Liver (tissue), 9 donors: ENCODE results near the gene RPL31. TPM values are rescaled to one million over a fixed set of nuclear protein-coding genes. Genes with fewer than 3 reads are reported as not detected.
A peak's percentile ranks its signal among the peaks of the same experiment; 100 is the strongest.

Experiments
- DNase-seq: peaks from one replicate; pipeline ENCODE4 v3.0.0-alpha.2; 2017; ENCODE audit warnings: low spot score
- H3K27ac ChIP-seq, 2 donors: one replicate each; pipeline ENCODE4 v1.7.0; 2013; ENCODE audit warnings: inconsistent platforms in 2 of 2, low read length in 2 of 2, control low read depth in 1 of 2, low read depth in 1 of 2, mild to moderate bottlenecking in 1 of 2
- H3K27me3 ChIP-seq, 4 donors: one replicate each; pipeline versions ENCODE4 v1.6.1 to v1.7.0; 2013; ENCODE audit warnings: low read length in 3 of 4, inconsistent platforms in 1 of 4, mild to moderate bottlenecking in 1 of 4, moderate library complexity in 1 of 4; ENCODE audit not compliant: control insufficient read depth in 4 of 4, insufficient read depth in 4 of 4
- H3K36me3 ChIP-seq, 4 donors: one replicate each; pipeline versions ENCODE4 v1.6.1 to v1.7.0; 2013; ENCODE audit warnings: low read length in 3 of 4, mild to moderate bottlenecking in 3 of 4, low read depth in 1 of 4, moderate library complexity in 1 of 4; ENCODE audit not compliant: control insufficient read depth in 4 of 4, insufficient read depth in 3 of 4
- H3K4me1 ChIP-seq, 4 donors: one replicate each; pipeline versions ENCODE4 v1.6.1 to v1.7.0; 2013; ENCODE audit warnings: low read length in 3 of 4, mild to moderate bottlenecking in 3 of 4, moderate library complexity in 1 of 4; ENCODE audit not compliant: control insufficient read depth in 4 of 4, insufficient read depth in 4 of 4
- H3K4me3 ChIP-seq, 3 donors: one replicate each; pipeline versions ENCODE4 v1.6.1 to v1.7.0; 2013; ENCODE audit warnings: low read length in 3 of 3, control low read depth in 1 of 3, low read depth in 1 of 3, mild to moderate bottlenecking in 1 of 3
- H3K9ac ChIP-seq, 2 donors: one replicate each; pipeline ENCODE4 v1.7.0; 2013; ENCODE audit warnings: low read length in 2 of 2, mild to moderate bottlenecking in 2 of 2, moderate library complexity in 2 of 2, control low read depth in 1 of 2, low read depth in 1 of 2
- H3K9me3 ChIP-seq, 4 donors: one replicate each; pipeline versions ENCODE4 v1.6.1 to v1.7.0; 2013; ENCODE audit warnings: low read length in 3 of 4; ENCODE audit not compliant: control insufficient read depth in 4 of 4
- EGR1 ChIP-seq, 2 donors: IDR thresholded peaks; 2 replicates each; pipeline ENCODE4 v1.6.1; 2016 to 2018; ENCODE audit warnings: antibody characterized with exemption in 2 of 2, low read depth in 2 of 2
- FOXA1 ChIP-seq: IDR thresholded peaks from 2 replicates; pipeline ENCODE4 v1.6.1; 2016; ENCODE audit warnings: antibody characterized with exemption
- GABPA ChIP-seq, 2 donors: IDR thresholded peaks in 1 of 2; conservative IDR thresholded peaks in 1 of 2; 2 replicates each; pipeline ENCODE4 v1.6.1; 2016; ENCODE audit warnings: antibody characterized with exemption in 2 of 2, mild to moderate bottlenecking in 1 of 2, moderate library complexity in 1 of 2
- HNF4A ChIP-seq, 2 donors: conservative IDR thresholded peaks; 2 replicates each; pipeline ENCODE4 v1.6.1; 2016; ENCODE audit warnings: antibody characterized with exemption in 2 of 2, mild to moderate bottlenecking in 2 of 2
- HNF4G ChIP-seq: IDR thresholded peaks from 2 replicates; pipeline ENCODE4 v1.6.1; 2016; ENCODE audit warnings: antibody characterized with exemption
- JUND ChIP-seq, 2 donors: IDR thresholded peaks; 2 replicates each; pipeline ENCODE4 v1.6.1; 2016; ENCODE audit warnings: antibody characterized with exemption in 2 of 2
- NR2F2 ChIP-seq: IDR thresholded peaks from 2 replicates; pipeline ENCODE4 v1.6.1; 2016; ENCODE audit warnings: antibody characterized with exemption
- RAD21 ChIP-seq, 2 donors: IDR thresholded peaks; 2 replicates each; pipeline ENCODE4 v1.6.1; 2016; ENCODE audit warnings: antibody characterized with exemption in 2 of 2, mild to moderate bottlenecking in 2 of 2
- RXRA ChIP-seq, 2 donors: IDR thresholded peaks; 2 replicates each; pipeline ENCODE4 v1.6.1; 2017 to 2018; ENCODE audit warnings: antibody characterized with exemption in 2 of 2, mild to moderate bottlenecking in 1 of 2
- SP1 ChIP-seq: IDR thresholded peaks from 2 replicates; pipeline ENCODE4 v1.6.1; 2018; ENCODE audit warnings: antibody characterized with exemption, mild to moderate bottlenecking
- TAF1 ChIP-seq: conservative IDR thresholded peaks from 2 replicates; pipeline ENCODE4 v1.6.1; 2016; ENCODE audit warnings: antibody characterized with exemption, mild to moderate bottlenecking
- YY1 ChIP-seq: IDR thresholded peaks from 2 replicates; pipeline ENCODE4 v1.6.1; 2016; ENCODE audit warnings: antibody characterized with exemption, mild to moderate bottlenecking
- WGBS: extraction: QIAGEN DNeasy Blood & Tissue Kit; methylation state at CpG from one replicate; pipeline ENCODE4 v1.1.7; 2013; 5-methylcytosine and 5-hydroxymethylcytosine counted together
- polyA plus RNA-seq, 2 donors: library from polyadenylated mRNA; stranded (reverse) in 1 of 2; unstranded in 1 of 2; fragments of 200-250 nt in 1 of 2; fragments of >200 nt in 1 of 2; fragmentation: Nextera tagmentation in 1 of 2; extraction: Ambion mirVana in 1 of 2; gene quantifications; one replicate each; pipeline versions ENCODE4 v1.2.1 to v1.2.3, GENCODE V29; 2013 to 2015
- total RNA-seq, 2 donors: library from RNA; depleted of rRNA; stranded (reverse); fragments of >200 nt; gene quantifications; one replicate each; pipeline ENCODE4 v1.2.3, GENCODE V29; 2014
- TF ChIP-seq, protein P1 (sequence below): IDR thresholded peaks from 2 replicates; pipeline ENCODE4 v1.6.1; 2016; ENCODE audit warnings: antibody characterized with exemption
- TF ChIP-seq, protein P2 (sequence below): IDR thresholded peaks from 2 replicates; pipeline ENCODE4 v1.6.1; 2016; ENCODE audit warnings: antibody characterized with exemption, mild to moderate bottlenecking
- TF ChIP-seq, protein P3 (sequence below): fragments of 150-350 bp; IDR thresholded peaks from 2 replicates; pipeline ENCODE4 v1.5.1; 2017; ENCODE audit warnings: improper control_type of control experiment, low read depth, low read length; ENCODE audit not compliant: missing input control
- TF ChIP-seq, protein P4 (sequence below): IDR thresholded peaks from 2 replicates; pipeline ENCODE4 v1.6.1; 2016; ENCODE audit warnings: antibody characterized with exemption
- donor health status: healthy.
- donor health status: healthy.
- donor health status: healthy.
- donor health status: healthy.
- donor health status: healthy.

Gene RPL31
- total and polyA plus RNA-seq, 4 donors, result 220 to 1,995 (median 581) TPM

DNA sequence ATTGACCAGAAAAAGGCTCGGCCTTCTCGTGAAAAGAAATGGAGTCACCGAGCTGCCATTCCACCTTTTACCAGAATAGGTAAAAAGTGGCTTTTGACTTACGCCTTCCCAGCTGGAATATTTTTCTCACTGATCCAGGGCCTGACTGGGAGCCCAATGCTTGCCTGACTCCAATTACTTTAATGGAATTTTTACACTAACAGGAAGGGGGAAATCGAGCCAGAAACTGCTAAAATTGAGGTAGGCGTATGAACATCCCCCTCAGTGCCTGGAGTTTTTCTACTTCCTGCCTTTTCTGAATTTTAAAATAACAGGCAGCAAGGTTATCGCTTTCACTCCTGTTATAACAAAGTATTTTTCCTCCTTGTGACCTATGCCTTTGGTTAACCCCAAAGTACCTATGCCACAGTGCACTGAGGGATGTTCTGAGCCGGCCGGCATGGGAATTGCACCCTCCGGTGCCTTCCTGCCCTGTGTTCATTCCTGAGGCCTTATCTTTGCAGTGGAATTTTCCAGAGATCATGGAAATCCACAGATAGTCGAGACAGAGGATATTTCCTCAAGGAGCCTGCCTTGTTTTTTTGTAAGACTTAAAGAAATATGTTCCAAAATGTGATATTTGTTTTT is 18.3 kb upstream of the RPL31 start:
- Histone ChIP-seq H3K36me3 (peaks cover 0 to 17% (median 3%) of the 10 kb centered on the region in 4 donors), H3K4me1 (peaks cover 0 to 4% (median 0%) of the 10 kb centered on the region in 4 donors), H3K9me3 (no peaks in the 10 kb centered on the region), H3K27ac (peak overlapping the region in 1 of 2 donors; percentile 7), H3K9ac (no peak overlapping the region), H3K4me3 (no peak overlapping the region), H3K27me3 (no peaks in the 10 kb centered on the region)
- WGBS, result 76% methylated on average over 11 of the region's 11 CpGs
- TF ChIP-seq SP1 (peak; percentile 18), RAD21 (IDR thresholded peaks at IDR 0.05) (peak in 1 of 2 donors; percentile 23), NR2F2 (peak; percentile 95)
- TF ChIP-seq, protein P1, sequence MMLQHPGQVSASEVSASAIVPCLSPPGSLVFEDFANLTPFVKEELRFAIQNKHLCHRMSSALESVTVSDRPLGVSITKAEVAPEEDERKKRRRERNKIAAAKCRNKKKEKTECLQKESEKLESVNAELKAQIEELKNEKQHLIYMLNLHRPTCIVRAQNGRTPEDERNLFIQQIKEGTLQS, result no peak
- DNase-seq, result no peak

DNA sequence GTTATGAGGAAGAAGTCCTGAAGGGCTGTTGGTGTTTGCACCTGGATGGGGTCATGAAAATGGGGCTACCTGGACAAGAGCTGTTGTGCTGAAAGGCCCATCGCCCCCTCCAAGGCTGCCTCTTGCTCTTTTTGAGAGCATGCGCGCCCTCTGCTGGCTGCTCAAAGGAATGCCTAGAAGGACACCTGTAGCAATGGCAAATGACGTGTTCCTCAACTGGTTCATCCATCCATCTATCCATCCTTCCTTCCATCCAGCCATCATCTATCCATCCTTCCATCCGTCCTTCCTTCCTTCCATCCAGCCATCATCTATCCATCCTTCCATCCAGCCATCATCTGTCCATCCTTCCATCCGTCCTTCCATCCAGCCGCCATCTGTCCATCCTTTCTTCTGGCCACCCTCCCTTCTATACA is 17.2 kb upstream of the RPL31 start:
- peak; percentile 75 for DNase-seq
- no peak overlapping the region for H3K9ac ChIP-seq
- TF ChIP-seq JUND (IDR thresholded peaks at IDR 0.05) (no peak), RXRA (IDR thresholded peaks at IDR 0.05) (no peak), RAD21 (IDR thresholded peaks at IDR 0.05) (peak; percentile 96 to 98), YY1 (no peak), TAF1 (no peak), EGR1 (IDR thresholded peaks at IDR 0.05; ENCODE audit: low read depth in 2 of 2) (no peak), HNF4A (conservative IDR thresholded peaks at IDR 0.05) (no peak), FOXA1 (no peak), GABPA (IDR thresholded peaks at IDR 0.05 in 1 of 2, conservative IDR thresholded peaks at IDR 0.05 in 1 of 2) (no peak), NR2F2 (no peak), HNF4G (no peak)
- TF ChIP-seq, protein P2, sequence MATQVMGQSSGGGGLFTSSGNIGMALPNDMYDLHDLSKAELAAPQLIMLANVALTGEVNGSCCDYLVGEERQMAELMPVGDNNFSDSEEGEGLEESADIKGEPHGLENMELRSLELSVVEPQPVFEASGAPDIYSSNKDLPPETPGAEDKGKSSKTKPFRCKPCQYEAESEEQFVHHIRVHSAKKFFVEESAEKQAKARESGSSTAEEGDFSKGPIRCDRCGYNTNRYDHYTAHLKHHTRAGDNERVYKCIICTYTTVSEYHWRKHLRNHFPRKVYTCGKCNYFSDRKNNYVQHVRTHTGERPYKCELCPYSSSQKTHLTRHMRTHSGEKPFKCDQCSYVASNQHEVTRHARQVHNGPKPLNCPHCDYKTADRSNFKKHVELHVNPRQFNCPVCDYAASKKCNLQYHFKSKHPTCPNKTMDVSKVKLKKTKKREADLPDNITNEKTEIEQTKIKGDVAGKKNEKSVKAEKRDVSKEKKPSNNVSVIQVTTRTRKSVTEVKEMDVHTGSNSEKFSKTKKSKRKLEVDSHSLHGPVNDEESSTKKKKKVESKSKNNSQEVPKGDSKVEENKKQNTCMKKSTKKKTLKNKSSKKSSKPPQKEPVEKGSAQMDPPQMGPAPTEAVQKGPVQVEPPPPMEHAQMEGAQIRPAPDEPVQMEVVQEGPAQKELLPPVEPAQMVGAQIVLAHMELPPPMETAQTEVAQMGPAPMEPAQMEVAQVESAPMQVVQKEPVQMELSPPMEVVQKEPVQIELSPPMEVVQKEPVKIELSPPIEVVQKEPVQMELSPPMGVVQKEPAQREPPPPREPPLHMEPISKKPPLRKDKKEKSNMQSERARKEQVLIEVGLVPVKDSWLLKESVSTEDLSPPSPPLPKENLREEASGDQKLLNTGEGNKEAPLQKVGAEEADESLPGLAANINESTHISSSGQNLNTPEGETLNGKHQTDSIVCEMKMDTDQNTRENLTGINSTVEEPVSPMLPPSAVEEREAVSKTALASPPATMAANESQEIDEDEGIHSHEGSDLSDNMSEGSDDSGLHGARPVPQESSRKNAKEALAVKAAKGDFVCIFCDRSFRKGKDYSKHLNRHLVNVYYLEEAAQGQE, result no peak
- TF ChIP-seq, protein P3, sequence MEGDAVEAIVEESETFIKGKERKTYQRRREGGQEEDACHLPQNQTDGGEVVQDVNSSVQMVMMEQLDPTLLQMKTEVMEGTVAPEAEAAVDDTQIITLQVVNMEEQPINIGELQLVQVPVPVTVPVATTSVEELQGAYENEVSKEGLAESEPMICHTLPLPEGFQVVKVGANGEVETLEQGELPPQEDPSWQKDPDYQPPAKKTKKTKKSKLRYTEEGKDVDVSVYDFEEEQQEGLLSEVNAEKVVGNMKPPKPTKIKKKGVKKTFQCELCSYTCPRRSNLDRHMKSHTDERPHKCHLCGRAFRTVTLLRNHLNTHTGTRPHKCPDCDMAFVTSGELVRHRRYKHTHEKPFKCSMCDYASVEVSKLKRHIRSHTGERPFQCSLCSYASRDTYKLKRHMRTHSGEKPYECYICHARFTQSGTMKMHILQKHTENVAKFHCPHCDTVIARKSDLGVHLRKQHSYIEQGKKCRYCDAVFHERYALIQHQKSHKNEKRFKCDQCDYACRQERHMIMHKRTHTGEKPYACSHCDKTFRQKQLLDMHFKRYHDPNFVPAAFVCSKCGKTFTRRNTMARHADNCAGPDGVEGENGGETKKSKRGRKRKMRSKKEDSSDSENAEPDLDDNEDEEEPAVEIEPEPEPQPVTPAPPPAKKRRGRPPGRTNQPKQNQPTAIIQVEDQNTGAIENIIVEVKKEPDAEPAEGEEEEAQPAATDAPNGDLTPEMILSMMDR, result peak; percentile 87
- TF ChIP-seq, protein P1, result no peak
- TF ChIP-seq, protein P4, sequence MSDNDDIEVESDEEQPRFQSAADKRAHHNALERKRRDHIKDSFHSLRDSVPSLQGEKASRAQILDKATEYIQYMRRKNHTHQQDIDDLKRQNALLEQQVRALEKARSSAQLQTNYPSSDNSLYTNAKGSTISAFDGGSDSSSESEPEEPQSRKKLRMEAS, result no peak
- peaks cover 0 to 15% (median 2%) of the 10 kb centered on the region in 4 donors for H3K36me3 ChIP-seq
- H3K27ac ChIP-seq, result no peak overlapping the region
- WGBS, result 34% methylated on average over 7 of the region's 7 CpGs
- no peaks in the 10 kb centered on the region for H3K9me3 ChIP-seq
- H3K4me1 ChIP-seq, result peaks cover 0 to 4% (median 0%) of the 10 kb centered on the region in 4 donors
- H3K27me3 ChIP-seq, result no peaks in the 10 kb centered on the region
- no peak overlapping the region for H3K4me3 ChIP-seq
